HG02759 (cell line): ENCODE measurements around the gene ARHGEF33.
"Not testable (repeated sequence)": the region's sequence is repeated elsewhere in the genome, so short reads cannot be mapped to it uniquely, and the experiment has no call there.

ENCODE experiments used
- ATAC-seq: cut with Tn5 transposase; IDR thresholded peaks from one replicate; pipeline ENCODE4 v1.9.1; 2021; ENCODE audit warnings: mild to moderate bottlenecking, moderate library complexity; ENCODE audit not compliant: unreplicated experiment

ARHGEF33 gene

GRCh38 chr2:38907743-38908562 lies 18.3 kb downstream of the ARHGEF33 start:
- ATAC-seq = peak; percentile 92

GRCh38 chr2:38909872-38910271 lies 20.2 kb downstream of the ARHGEF33 start:
- ATAC-seq = no peak

DNA sequence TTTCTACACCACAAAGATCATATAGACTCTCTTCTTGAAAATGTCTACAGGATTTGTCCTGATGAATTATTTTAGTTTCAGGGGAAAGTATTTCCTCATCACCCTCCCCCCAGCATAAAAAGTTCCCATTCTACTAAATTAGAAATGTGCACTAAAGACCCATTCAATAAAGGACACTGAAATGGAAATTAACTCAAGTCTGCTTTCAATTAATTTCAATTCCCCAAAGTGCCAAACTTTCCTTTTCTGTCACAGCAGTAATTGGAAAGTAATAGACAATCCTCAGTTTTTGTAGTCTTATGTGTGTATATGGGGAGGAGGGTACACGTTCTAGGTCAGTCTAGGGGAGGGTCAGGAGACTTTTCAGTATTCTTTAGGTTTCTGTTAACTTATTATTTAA lies 21.5 kb downstream of the ARHGEF33 start:
- no peak for ATAC-seq

DNA sequence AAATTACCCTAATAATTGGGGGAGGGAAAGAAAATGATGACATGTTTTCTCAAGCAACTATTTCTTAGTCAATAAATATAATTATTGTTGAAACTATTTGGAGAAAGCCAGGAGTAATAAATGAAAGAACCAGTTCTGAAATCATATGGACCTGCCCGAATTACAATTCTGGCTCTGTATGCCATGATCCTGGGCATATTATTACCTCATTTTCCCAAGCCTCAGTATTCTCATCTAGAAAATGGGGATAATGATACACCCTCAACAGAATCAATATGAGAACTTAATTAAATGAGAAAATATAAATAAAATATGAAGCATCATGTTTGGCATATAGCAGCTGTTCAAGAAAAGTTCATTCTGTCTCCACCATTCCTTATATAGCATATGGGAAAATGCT lies 22.9 kb downstream of the ARHGEF33 start:
- ATAC-seq = no peak

DNA sequence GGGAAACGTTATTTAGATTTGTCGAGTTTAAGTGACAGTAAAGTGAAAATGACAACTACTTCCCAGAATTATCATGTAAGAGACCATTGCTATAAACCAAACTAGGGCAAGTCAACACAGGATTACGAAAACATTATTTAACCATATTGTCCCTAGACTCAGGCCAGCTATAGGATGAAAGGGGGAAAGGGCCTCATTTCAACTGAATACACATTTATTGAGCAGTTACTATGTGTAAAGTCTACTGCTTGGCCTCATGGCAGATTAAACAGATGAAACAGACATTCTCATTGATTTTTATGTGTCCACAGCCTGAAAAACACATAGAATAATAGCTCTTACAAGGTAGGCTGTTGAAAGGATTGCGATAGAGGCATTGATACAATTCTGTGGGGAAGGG lies 32.7 kb downstream of the ARHGEF33 start:
- no peak for ATAC-seq

DNA sequence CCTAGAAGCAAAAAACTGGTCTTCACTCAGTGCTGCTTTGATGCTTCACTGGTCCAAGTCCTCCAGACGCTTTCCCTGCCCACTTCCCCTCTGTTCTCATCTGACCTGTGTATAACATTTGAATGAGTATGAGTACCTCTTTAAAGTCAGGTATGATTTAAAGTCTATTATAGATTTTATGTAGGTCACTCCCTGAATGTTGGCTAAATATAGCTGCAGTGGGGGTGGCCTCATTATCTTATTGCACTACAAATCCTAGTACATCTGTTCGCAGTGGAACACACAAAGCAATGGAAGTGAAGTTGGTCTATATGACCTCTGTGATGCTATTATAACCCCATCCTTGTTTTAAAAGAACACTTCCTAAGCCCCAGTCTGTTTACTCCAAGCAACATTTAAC lies 33.2 kb downstream of the ARHGEF33 start:
- no peak for ATAC-seq

GRCh38 chr2:38925982-38926381 lies 36.3 kb downstream of the ARHGEF33 start:
- no peak for ATAC-seq

- ATAC-seq = no peak
Measured at GRCh38 chr2:38930600-38930999, 40.9 kb downstream of the ARHGEF33 start.

- ATAC-seq = no peak
Measured at GRCh38 chr2:38932586-38932985, 42.9 kb downstream of the ARHGEF33 start.

GRCh38 chr2:38933653-38934052 lies 44.0 kb downstream of the ARHGEF33 start:
- ATAC-seq = no peak

DNA sequence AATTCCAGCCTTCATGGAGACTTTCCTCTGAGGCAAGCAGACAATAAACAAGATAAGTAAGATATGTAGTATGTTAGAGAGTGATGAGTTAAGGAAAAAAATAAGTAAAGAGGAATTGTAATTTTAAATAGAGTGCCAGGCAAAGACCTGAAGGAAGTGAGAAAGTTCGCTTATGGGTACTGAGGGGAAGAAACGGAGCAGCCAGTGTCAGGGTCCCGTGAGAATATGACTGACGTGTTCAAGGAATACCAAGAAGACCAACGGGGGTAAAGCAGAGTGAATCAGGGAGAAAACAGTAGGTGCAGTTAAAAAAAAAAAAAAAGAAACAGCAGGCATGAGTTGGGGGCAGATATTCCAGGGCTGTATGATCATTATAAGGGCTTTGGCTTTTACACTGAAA lies 45.1 kb downstream of the ARHGEF33 start:
- ATAC-seq = no peak

DNA sequence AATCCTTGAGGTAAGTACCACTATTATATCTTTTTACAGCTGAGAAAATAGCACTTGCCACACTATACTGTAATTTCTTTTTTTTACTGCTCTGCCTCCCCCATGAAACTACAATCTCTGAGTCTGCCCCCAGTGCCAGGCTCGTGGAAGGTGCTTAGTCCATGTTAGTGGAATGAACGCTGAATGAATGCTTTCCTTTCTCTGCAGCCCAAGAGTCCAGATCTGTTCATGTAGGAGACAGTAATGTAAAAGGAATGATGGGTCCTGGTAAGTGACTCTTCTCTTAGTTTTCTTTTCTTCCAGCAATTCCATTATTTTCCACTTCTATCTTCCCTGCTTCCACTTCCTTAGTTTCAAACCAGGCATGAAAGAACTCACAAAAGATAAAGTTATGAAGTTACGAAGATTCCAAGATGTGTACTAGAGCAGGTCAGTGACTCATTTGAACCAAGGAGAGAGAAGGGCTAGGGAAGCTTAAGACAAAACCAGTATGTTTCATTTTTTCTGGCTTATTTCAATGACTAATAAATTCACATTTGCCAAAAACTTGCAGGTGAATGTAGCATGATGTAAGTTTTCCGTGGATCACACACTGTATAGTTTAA lies 46.0 kb downstream of the ARHGEF33 start:
- ATAC-seq = no peak

DNA sequence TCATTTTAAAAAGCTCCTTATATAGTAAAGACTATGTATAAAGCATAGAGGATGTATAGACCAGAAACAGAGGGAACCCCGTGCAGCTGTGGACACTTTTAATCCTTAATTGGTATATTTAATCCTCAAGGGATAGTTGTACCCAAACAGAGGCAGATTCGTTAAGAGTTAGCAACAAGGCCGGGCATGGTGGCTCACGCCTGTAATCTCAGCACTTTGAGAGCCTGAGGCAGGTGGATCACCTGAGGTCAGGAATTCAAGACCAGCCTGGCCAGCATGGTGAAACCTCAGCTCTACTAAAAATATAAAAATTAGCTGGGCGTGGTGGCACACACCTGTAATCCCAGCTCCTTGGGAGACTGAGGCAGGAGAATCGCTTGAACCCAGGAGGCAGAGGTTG lies 46.8 kb downstream of the ARHGEF33 start:
- not testable (repeated sequence) for ATAC-seq

DNA sequence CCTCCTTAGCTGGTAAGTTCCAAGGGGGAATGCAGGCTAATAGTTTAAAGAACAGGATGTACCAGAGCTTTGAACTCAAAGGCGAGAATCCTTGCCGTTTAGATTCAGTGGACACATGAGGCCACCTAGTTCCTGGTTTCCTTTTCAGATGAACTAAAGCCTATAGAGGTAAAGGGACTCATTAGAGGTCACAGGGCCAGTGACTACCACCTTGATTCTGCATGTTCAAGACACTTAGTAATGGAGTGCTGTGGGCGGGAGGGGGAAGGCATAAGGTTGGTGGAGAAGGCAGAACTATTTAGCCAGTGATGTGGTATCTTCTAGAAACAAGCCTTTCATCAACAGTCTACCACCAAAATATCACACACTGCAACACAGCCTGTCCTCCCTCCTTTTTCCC lies 47.9 kb downstream of the ARHGEF33 start:
- no peak for ATAC-seq

DNA sequence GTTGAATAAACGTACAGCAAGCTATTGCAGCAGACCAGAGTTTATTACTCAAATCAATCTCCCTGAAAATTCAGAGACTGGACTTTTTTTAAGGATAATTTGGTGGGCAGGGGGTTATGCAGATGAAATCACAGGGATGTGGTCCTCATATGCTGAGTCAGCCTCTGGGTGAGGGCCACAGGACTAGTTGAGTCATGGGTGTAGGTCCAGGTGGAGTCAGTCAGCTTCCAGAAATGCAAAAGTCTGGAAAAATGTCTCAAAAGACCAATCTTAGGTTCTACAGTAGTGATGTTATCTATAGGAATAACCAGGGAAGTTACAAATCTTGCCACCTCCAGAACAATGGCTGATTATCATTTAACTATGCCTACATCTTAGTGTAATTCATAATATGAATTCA lies 51.1 kb downstream of the ARHGEF33 start:
- ATAC-seq = no peak

DNA sequence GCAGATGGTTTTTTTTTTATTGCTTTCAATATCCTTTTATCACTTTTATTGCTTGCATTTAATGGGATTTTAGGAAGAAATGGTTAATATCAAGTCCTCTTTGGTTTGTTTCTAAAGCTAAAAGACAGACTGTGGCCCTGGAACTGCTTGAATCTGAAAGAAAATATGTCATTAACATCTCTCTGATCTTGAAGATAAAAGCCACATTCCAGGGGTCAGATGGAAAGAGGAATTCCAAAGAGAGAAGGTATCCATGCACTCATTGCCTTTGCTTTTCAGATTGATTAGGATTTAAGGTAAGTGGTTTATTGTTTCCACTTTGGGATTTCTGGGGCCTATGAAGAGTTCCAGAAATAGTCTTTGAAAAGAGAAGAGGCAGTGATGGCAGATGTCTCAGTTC lies 54.1 kb downstream of the ARHGEF33 start:
- no peak for ATAC-seq

GRCh38 chr2:38945372-38945771 lies 55.7 kb downstream of the ARHGEF33 start:
- no peak for ATAC-seq

DNA sequence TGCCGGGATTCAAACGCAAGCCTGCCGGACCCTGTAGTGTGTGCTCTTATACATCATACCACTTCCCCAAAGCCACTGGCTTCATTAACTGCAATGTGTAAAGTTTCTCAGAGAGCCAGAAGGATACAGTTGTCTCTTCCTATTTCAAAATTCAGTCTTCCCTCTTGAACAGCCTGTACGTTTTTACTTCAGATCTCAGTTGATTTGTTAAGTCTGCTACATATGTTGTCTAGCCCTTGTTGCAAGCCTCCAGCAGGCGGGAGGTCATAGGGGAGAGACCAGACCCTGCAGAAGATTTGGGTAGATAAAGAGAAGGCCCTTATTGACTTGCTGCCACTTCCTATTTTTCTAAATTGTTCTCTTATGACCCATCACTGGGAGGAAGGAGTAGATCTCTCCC lies 56.2 kb downstream of the ARHGEF33 start:
- ATAC-seq = no peak

DNA sequence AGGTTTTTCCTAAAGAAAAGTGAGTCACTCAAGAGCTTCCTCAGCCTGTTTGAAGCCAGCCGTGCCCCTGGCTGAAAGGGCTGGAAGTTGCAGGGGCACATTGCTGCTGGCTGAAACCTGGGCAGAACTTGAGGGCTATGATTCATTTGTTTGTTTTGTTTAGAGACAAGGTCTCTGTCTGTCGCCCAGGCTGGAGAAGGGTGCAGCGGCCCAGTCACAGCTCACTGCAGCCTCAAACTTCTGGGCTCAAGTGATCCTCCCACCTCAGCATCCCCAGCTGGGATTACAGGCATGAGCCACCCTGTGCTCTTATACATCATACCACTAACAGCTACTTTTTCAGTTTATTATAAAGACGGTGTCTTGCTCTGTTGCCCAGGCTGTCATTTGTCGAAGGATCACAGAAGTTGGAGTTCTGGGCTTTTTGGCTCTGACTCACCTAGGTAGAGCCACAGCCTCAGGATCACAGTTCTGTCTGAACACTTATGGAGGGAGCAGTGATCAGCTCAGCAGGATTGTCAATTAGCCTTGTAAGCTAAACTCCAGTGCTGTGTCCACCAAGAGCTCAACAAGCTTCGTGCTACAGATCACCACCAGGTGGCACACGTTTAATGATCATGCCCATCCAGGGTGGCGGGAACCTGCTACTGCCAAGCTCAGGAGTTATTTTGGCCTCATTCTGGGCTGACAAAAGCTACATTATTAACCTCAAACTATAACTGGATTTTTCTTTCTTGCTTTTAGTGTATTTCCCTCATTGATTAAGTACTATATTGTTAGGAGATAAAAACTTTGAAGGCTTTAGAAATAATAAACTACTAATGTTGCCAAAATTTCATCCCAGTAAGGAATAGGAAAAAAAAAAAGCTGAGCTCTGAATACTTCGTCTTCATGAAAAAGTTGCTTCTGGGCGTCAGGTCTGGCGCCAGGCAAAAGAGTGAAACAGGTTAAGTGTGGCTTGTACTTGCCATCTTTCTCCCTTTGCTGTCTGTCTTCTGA lies 57.9 kb downstream of the ARHGEF33 start:
- peak; percentile 87 for ATAC-seq

- ATAC-seq = no peak
Measured at GRCh38 chr2:38948387-38948882, 58.8 kb downstream of the ARHGEF33 start.

- ATAC-seq = no peak
Measured at GRCh38 chr2:38948995-38949394, 59.3 kb downstream of the ARHGEF33 start.
